ENCODE data around the gene ERICH6B.

DNA sequence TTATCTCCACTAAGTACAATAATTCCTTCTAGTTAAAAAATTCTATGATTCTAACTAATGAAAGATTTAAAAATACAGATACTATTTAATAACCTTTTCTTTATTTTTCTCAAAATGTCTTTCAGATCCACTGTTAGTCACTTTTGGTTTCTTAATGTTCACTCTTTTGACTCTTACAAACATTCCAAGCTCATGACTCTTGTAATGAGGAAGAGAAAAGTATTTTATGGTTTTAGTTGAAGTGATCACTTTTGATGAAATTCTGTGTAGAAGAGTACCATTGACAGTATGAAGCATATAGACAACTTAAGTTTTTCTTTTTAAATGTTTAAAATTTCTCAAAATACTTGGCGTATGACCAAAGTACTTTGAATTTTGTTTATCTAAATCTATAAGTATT lies 123.0 kb downstream of the ERICH6B start:
- TF ChIP-seq, protein P1, sequence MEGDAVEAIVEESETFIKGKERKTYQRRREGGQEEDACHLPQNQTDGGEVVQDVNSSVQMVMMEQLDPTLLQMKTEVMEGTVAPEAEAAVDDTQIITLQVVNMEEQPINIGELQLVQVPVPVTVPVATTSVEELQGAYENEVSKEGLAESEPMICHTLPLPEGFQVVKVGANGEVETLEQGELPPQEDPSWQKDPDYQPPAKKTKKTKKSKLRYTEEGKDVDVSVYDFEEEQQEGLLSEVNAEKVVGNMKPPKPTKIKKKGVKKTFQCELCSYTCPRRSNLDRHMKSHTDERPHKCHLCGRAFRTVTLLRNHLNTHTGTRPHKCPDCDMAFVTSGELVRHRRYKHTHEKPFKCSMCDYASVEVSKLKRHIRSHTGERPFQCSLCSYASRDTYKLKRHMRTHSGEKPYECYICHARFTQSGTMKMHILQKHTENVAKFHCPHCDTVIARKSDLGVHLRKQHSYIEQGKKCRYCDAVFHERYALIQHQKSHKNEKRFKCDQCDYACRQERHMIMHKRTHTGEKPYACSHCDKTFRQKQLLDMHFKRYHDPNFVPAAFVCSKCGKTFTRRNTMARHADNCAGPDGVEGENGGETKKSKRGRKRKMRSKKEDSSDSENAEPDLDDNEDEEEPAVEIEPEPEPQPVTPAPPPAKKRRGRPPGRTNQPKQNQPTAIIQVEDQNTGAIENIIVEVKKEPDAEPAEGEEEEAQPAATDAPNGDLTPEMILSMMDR (IDR thresholded peaks at IDR 0.05), result no peak
- no peak for TF ChIP-seq EP300 (IDR thresholded peaks at IDR 0.05)
- TF ChIP-seq POLR2A (IDR thresholded peaks at IDR 0.05), result no peak
